A673 (cell line): ENCODE measurements around the gene SLC2A1. TPM values are rescaled to one million over a fixed set of nuclear protein-coding genes. Genes with fewer than 3 reads are reported as not detected.

Source experiments
- BruUV-seq: library from RNA; stranded (reverse); fragments of 400-500 nt; replicated peaks from 2 replicates; lab custom pipeline; 2021; lab: Mats Ljungman, UMichigan
- CTCF ChIA-PET: fragments of 300-600 bp; sonication (Branson Sonifier 250); formaldehyde crosslinking; loops from one replicate; lab custom pipeline; 2022; ENCODE audit warnings: antibody characterized with exemption; lab: Charles Lee
- POLR2A ChIA-PET: fragments of 300-600 bp; sonication (Branson Sonifier 250); formaldehyde crosslinking; loops from one replicate; lab custom pipeline; 2022; ENCODE audit warnings: antibody characterized with exemption; ENCODE audit not compliant: low non-redundant PET; lab: Charles Lee
- DNase-seq: peaks from one replicate; pipeline ENCODE4 v3.0.0-alpha.2; 2015; ENCODE audit warnings: low spot score
- H3K27ac ChIP-seq: fragments of 200-600 bp; sonication (generic); 2 replicates; pipeline ENCODE4 v1.5.1; 2016; ENCODE audit warnings: mixed run types, low read depth, mild to moderate bottlenecking, mixed read lengths, antibody characterized with exemption, low read length; ENCODE audit not compliant: poor library complexity, severe bottlenecking
- H3K27me3 ChIP-seq: fragments of 200-600 bp; sonication (generic); replicated peaks from 2 replicates; pipeline ENCODE4 v1.6.1; 2017; ENCODE audit warnings: mixed run types, low read depth, mild to moderate bottlenecking, mixed read lengths, antibody characterized with exemption, low read length; ENCODE audit not compliant: insufficient read depth, poor library complexity
- H3K36me3 ChIP-seq: fragments of 200-600 bp; sonication (generic); 2 replicates; pipeline ENCODE4 v1.6.1; 2016; ENCODE audit warnings: mixed run types, mild to moderate bottlenecking, mixed read lengths, antibody characterized with exemption, low read length; ENCODE audit not compliant: insufficient read depth, poor library complexity, severe bottlenecking
- H3K4me1 ChIP-seq: fragments of 200-600 bp; sonication (generic); 2 replicates; pipeline ENCODE4 v1.6.1; 2017; ENCODE audit warnings: mixed run types, mild to moderate bottlenecking, mixed read lengths, antibody characterized with exemption, low read length; ENCODE audit not compliant: insufficient read depth, poor library complexity, severe bottlenecking
- H3K4me3 ChIP-seq: fragments of 200-600 bp; sonication (generic); 2 replicates; pipeline ENCODE4 v1.5.1; 2016; ENCODE audit warnings: low read depth, mixed run types, mild to moderate bottlenecking, mixed read lengths, low read length; ENCODE audit not compliant: poor library complexity, severe bottlenecking
- H3K9me3 ChIP-seq: fragments of 200-600 bp; sonication (generic); 2 replicates; pipeline ENCODE4 v1.6.1; 2016; ENCODE audit warnings: mixed run types, low read depth, mild to moderate bottlenecking, mixed read lengths, antibody characterized with exemption, low read length; ENCODE audit not compliant: poor library complexity, severe bottlenecking
- CTCF ChIP-seq: fragments of 300-800, 200-600 bp; sonication (generic); conservative IDR thresholded peaks from 2 replicates; pipeline ENCODE4 v1.5.1; 2017; ENCODE audit warnings: low read depth, mild to moderate bottlenecking, antibody characterized with exemption, low read length, moderate library complexity, mixed read lengths
- EZH2 ChIP-seq: fragments of 200-600 bp; sonication (generic); IDR thresholded peaks from 2 replicates; pipeline ENCODE4 v1.6.1; 2017; ENCODE audit warnings: borderline replicate concordance, low read depth, mild to moderate bottlenecking, mixed read lengths, antibody characterized with exemption, low read length; ENCODE audit not compliant: poor library complexity, severe bottlenecking
- intact Hi-C: fragments of 100-400 bp; cut with micrococcal nuclease; formaldehyde crosslinking; loops from one replicate; pipeline ENCODE4 v1.10.0; 2022; ENCODE audit not compliant: unreplicated experiment
- total RNA-seq: library from RNA; stranded (reverse); gene quantifications from 2 replicates; pipeline ENCODE4 v1.2.3, GENCODE V29; 2021

Gene SLC2A1
- total RNA-seq, 1 experiment from 2014 or later, result 36.7 TPM

GRCh38 chr1:42914092-42914627, 44.5 kb downstream of the SLC2A1 start:
- no TSS peak for BruUV-seq
- H3K4me3 ChIP-seq, result no peak overlapping the region
- no peaks in the 10 kb centered on the region for H3K36me3 ChIP-seq
- no peak for TF ChIP-seq CTCF
- TF ChIP-seq EZH2, result no peak
- POLR2A ChIA-PET, result interaction anchor here (0.6 kb wide), 1 partner anchor 322 kb away, joined by 3 read pairs; no protein-coding TSS in a partner anchor
- H3K4me1 ChIP-seq, result no peaks in the 10 kb centered on the region
- H3K27me3 ChIP-seq, result no peaks in the 10 kb centered on the region
- peaks cover 5% of the 10 kb centered on the region for H3K9me3 ChIP-seq
- no peak for DNase-seq
- intact Hi-C loops, result loop anchor here (5.0 to 10.0 kb wide), 2 partner anchors 313 to 339 kb away; no protein-coding TSS in a partner anchor
- CTCF ChIA-PET, result interaction anchor here (1.2 to 4.0 kb wide), 6 partner anchors 9 to 500 kb away, joined by 4 to 135 read pairs (median 10); no protein-coding TSS in a partner anchor
- no peak overlapping the region for H3K27ac ChIP-seq

GRCh38 chr1:42913426-42914091, 45.1 kb downstream of the SLC2A1 start:
- H3K27me3 ChIP-seq, result no peaks in the 10 kb centered on the region
- no TSS peak for BruUV-seq
- intact Hi-C loops, result loop anchor here (1.0 to 10.0 kb wide), 3 partner anchors 160 to 339 kb away; no protein-coding TSS in a partner anchor
- H3K27ac ChIP-seq, result no peak overlapping the region
- DNase-seq, result peak; percentile 90
- H3K4me3 ChIP-seq, result no peak overlapping the region
- ChIA-PET POLR2A (interaction anchor here (0.6 kb wide), 1 partner anchor 17 kb away, joined by 3 read pairs; no protein-coding TSS in a partner anchor), CTCF (interaction anchor here (0.6 to 4.0 kb wide), 9 partner anchors 9 to 501 kb away, joined by 3 to 135 read pairs (median 5); no protein-coding TSS in a partner anchor)
- H3K4me1 ChIP-seq, result no peaks in the 10 kb centered on the region
- H3K36me3 ChIP-seq, result no peaks in the 10 kb centered on the region
- H3K9me3 ChIP-seq, result peaks cover 5% of the 10 kb centered on the region
- TF ChIP-seq CTCF (peak; percentile 67), EZH2 (no peak)

GRCh38 chr1:42910985-42911384, 47.7 kb downstream of the SLC2A1 start:
- intact Hi-C loops, result loop anchor here (5.0 to 10.0 kb wide), 2 partner anchors 316 to 336 kb away; no protein-coding TSS in a partner anchor
- no peak for TF ChIP-seq CTCF
- TF ChIP-seq EZH2, result no peak
- Histone ChIP-seq H3K27me3 (no peaks in the 10 kb centered on the region), H3K9me3 (peaks cover 5% of the 10 kb centered on the region), H3K36me3 (no peaks in the 10 kb centered on the region), H3K4me1 (no peaks in the 10 kb centered on the region), H3K4me3 (no peak overlapping the region), H3K27ac (no peak overlapping the region)
- no TSS peak for BruUV-seq
- ChIA-PET CTCF (interaction anchor here (4.0 kb wide), 1 partner anchor 162 kb away, joined by 135 read pairs; no protein-coding TSS in a partner anchor), POLR2A (no interaction called here)
- no peak for DNase-seq
